PC-3 (cell line): Measurements from ENCODE around the gene CROCC2. TPM values are rescaled to one million over a fixed set of nuclear protein-coding genes. Genes with fewer than 3 reads are reported as not detected.

Source experiments
- ATAC-seq: fragments of 200-7000 bp; cut with Tn5 transposase; 2 replicates; pipeline ENCODE4 v1.9.1; 2020; ENCODE audit warnings: mild to moderate bottlenecking, moderate library complexity
- BruUV-seq: library from RNA; stranded (reverse); fragments of 400-500 nt; replicated peaks from 2 replicates; lab custom pipeline; 2021; lab: Mats Ljungman, UMichigan
- CTCF ChIA-PET: fragments of 300-600 bp; sonication (Branson Sonifier 250); formaldehyde crosslinking; loops from one replicate; lab custom pipeline; 2022; ENCODE audit warnings: antibody characterized with exemption; lab: Charles Lee
- POLR2A ChIA-PET: fragments of 300-600 bp; sonication (Branson Sonifier 250); formaldehyde crosslinking; loops from one replicate; lab custom pipeline; 2022; ENCODE audit warnings: antibody characterized with exemption; ENCODE audit not compliant: unreplicated experiment; lab: Charles Lee
- DNase-seq: peaks from one replicate; pipeline ENCODE4 v3.0.0-alpha.2; 2015
- H2AFZ ChIP-seq: fragments of 300-600 bp; sonication (generic); 2 replicates; pipeline ENCODE4 v1.6.0; 2016; ENCODE audit warnings: antibody characterized with exemption, low read length
- H3F3A ChIP-seq: fragments of 300-600 bp; sonication (generic); one replicate; pipeline ENCODE4 v1.6.0; 2017; ENCODE audit warnings: antibody characterized with exemption, low read length, control low read depth, mild to moderate bottlenecking; ENCODE audit not compliant: unreplicated experiment
- H3K27ac ChIP-seq: fragments of 300-600 bp; sonication (generic); 2 replicates; pipeline ENCODE4 v1.5.1; 2016; ENCODE audit warnings: mild to moderate bottlenecking, low read length
- H3K27me3 ChIP-seq: fragments of 300-600 bp; sonication (generic); 2 replicates; pipeline ENCODE4 v1.6.1; 2016; ENCODE audit warnings: low read length, mixed read lengths
- H3K36me3 ChIP-seq: fragments of 300-600 bp; sonication (generic); 2 replicates; pipeline ENCODE4 v1.6.1; 2016; ENCODE audit warnings: low read depth, mixed run types, low read length, mixed read lengths
- H3K4me1 ChIP-seq: fragments of 300-600 bp; sonication (generic); 2 replicates; pipeline ENCODE4 v1.5.1; 2016; ENCODE audit warnings: low read length; ENCODE audit not compliant: insufficient read depth
- H3K4me2 ChIP-seq: fragments of 300-600 bp; sonication (generic); 2 replicates; pipeline ENCODE4 v1.6.0; 2016; ENCODE audit warnings: low read length
- H3K4me3 ChIP-seq: fragments of 300-600 bp; sonication (generic); 2 replicates; pipeline ENCODE4 v1.5.1; 2016; ENCODE audit warnings: mild to moderate bottlenecking, low read length, mixed read lengths
- H3K79me2 ChIP-seq: fragments of 300-600 bp; sonication (generic); 2 replicates; pipeline ENCODE4 v1.6.1; 2017; ENCODE audit warnings: low read length, mixed read lengths
- H3K9ac ChIP-seq: fragments of 300-600 bp; sonication (generic); 2 replicates; pipeline ENCODE4 v1.6.0; 2016; ENCODE audit warnings: mild to moderate bottlenecking, low read length
- H3K9me2 ChIP-seq: fragments of 300-600 bp; sonication (generic); replicated peaks from 2 replicates; pipeline ENCODE4 v1.6.1; 2016; ENCODE audit warnings: mixed run types, low read length, mixed read lengths
- H3K9me3 ChIP-seq: fragments of 300-600 bp; sonication (generic); 2 replicates; pipeline ENCODE4 v1.6.1; 2016; ENCODE audit warnings: low read length, mixed read lengths
- H4K20me1 ChIP-seq: fragments of 300-600 bp; sonication (generic); 2 replicates; pipeline ENCODE4 v1.6.1; 2016; ENCODE audit warnings: low read length, mixed read lengths
- CTCF ChIP-seq: fragments of 300-600 bp; sonication (generic); conservative IDR thresholded peaks from 2 replicates; pipeline ENCODE4 v1.5.1; 2017; ENCODE audit warnings: antibody characterized with exemption, low read depth, mild to moderate bottlenecking, low read length
- EZH2 ChIP-seq: fragments of 300-600 bp; sonication (generic); IDR thresholded peaks from one replicate; pipeline ENCODE4 v1.6.1; 2017; ENCODE audit warnings: antibody characterized with exemption, mild to moderate bottlenecking, low read length; ENCODE audit not compliant: unreplicated experiment
- EZH2phosphoT487 ChIP-seq: fragments of 300-600 bp; sonication (generic); IDR thresholded peaks from 2 replicates; pipeline ENCODE4 v1.6.1; 2018; ENCODE audit warnings: mild to moderate bottlenecking, antibody characterized with exemption, low read length, borderline replicate concordance
- intact Hi-C: fragments of 100-400 bp; cut with micrococcal nuclease; formaldehyde crosslinking; loops from 2 replicates; pipeline ENCODE4 v1.9.0; 2023
- total RNA-seq: library from RNA; depleted of rRNA; stranded (reverse); fragments of >200 nt; gene quantifications from 2 replicates; pipeline ENCODE4 v1.2.3, GENCODE V29; 2014

The CROCC2 gene
- total RNA-seq, 1 experiment from 2014 or later, result not detected

- Histone ChIP-seq H3K36me3 (no peaks in the 10 kb centered on the region), H3K4me2 (no peak overlapping the region), H3K4me1 (no peaks in the 10 kb centered on the region), H3K9ac (no peak overlapping the region), H3K9me3 (no peaks in the 10 kb centered on the region), H3K27ac (no peak overlapping the region), H3K9me2 (no peaks in the 10 kb centered on the region), H3K79me2 (no peaks in the 10 kb centered on the region), H3K4me3 (no peak overlapping the region), H3F3A (no peaks in the 10 kb centered on the region), H4K20me1 (no peaks in the 10 kb centered on the region), H3K27me3 (no peaks in the 10 kb centered on the region; the same call in 1 of the 2 replicates), H2AFZ (no peak overlapping the region)
- DNase-seq (no peak), ATAC-seq (no peak; the same call in 1 of the 2 replicates)
- no peak for TF ChIP-seq CTCF
- TF ChIP-seq EZH2, result no peak
- no peak for TF ChIP-seq EZH2phosphoT487
- no TSS peak for BruUV-seq
- intact Hi-C loops, result no loop called here
- ChIA-PET CTCF (no interaction called here), POLR2A (no interaction called here)
Measured at GRCh38 chr2:240876475-240877251, 29.5 kb upstream of the CROCC2 start.

- no peak for DNase-seq
- no peak overlapping the region for H3K4me2 ChIP-seq
- H3K27ac ChIP-seq, result no peak overlapping the region
- H3K36me3 ChIP-seq, result no peaks in the 10 kb centered on the region
- no peaks in the 10 kb centered on the region for H3F3A ChIP-seq
- H3K9ac ChIP-seq, result no peak overlapping the region
- intact Hi-C loops, result no loop called here
- H2AFZ ChIP-seq, result no peak overlapping the region
- TF ChIP-seq EZH2phosphoT487, result no peak
- no peak for TF ChIP-seq EZH2
- TF ChIP-seq CTCF, result no peak
- H3K9me2 ChIP-seq, result no peaks in the 10 kb centered on the region
- no peak for ATAC-seq
- no peaks in the 10 kb centered on the region for H3K79me2 ChIP-seq
- no peak overlapping the region for H3K4me3 ChIP-seq
- no peaks in the 10 kb centered on the region for H3K9me3 ChIP-seq
- H3K4me1 ChIP-seq, result no peaks in the 10 kb centered on the region
- ChIA-PET CTCF (no interaction called here), POLR2A (no interaction called here)
- no TSS peak for BruUV-seq
- no peaks in the 10 kb centered on the region for H4K20me1 ChIP-seq
- H3K27me3 ChIP-seq, result peaks cover 9% of the 10 kb centered on the region; the same call in 1 of the 2 replicates
Measured at GRCh38 chr2:240877460-240878340, 28.4 kb upstream of the CROCC2 start.
